ENCODE data around the gene TMEM115. TPM values are rescaled to one million over a fixed set of nuclear protein-coding genes. Genes with fewer than 3 reads are reported as not detected.

TMEM115 gene
- total and polyA plus RNA-seq, 4 donors: 29.0 to 44.8 (median 35.9) TPM

DNA sequence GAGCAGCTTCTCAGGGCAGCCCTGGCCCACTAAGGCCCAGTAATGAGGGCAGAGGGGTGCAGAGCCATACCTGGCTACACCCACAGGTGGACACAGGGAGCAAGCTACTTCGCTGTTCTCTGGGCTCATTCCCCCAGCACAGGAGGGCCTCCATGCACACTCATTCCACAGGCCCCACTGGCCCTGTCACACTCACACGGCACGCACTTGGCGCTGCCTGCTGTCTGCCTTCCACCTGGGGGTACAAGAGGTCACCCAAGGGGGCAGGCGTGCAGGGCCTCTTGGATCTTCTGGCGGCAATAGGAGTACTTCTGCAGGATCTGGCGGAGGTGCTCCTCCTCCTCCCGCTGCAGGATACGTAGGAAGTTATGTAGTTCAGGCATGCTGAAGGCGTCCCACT, 29.0 kb downstream of the TMEM115 start:
- Histone ChIP-seq H3K4me3 (no peak overlapping the region), H3K36me3 (ENCODE audit: control insufficient read depth in 4 of 4, insufficient read depth in 4 of 4, low read length in 4 of 4) (peaks cover 27 to 44% (median 35%) of the 10 kb centered on the region in 4 donors), H3K4me1 (ENCODE audit: control insufficient read depth in 5 of 5, insufficient read depth in 5 of 5, low read length in 5 of 5) (peaks cover 2 to 22% (median 11%) of the 10 kb centered on the region in 5 donors), H3K9ac (ENCODE audit: insufficient read depth in 1 of 2, low read length in 2 of 2) (no peak overlapping the region), H3K27ac (ENCODE audit: low read depth in 1 of 2, low read length in 1 of 2) (no peak overlapping the region), H3K27me3 (ENCODE audit: control insufficient read depth in 3 of 3, insufficient read depth in 3 of 3, low read length in 2 of 3) (no peaks in the 10 kb centered on the region), H3K9me3 (ENCODE audit: control insufficient read depth in 4 of 4, insufficient read depth in 3 of 4, low read length in 3 of 4) (no peaks in the 10 kb centered on the region)
- TF ChIP-seq, protein P1, sequence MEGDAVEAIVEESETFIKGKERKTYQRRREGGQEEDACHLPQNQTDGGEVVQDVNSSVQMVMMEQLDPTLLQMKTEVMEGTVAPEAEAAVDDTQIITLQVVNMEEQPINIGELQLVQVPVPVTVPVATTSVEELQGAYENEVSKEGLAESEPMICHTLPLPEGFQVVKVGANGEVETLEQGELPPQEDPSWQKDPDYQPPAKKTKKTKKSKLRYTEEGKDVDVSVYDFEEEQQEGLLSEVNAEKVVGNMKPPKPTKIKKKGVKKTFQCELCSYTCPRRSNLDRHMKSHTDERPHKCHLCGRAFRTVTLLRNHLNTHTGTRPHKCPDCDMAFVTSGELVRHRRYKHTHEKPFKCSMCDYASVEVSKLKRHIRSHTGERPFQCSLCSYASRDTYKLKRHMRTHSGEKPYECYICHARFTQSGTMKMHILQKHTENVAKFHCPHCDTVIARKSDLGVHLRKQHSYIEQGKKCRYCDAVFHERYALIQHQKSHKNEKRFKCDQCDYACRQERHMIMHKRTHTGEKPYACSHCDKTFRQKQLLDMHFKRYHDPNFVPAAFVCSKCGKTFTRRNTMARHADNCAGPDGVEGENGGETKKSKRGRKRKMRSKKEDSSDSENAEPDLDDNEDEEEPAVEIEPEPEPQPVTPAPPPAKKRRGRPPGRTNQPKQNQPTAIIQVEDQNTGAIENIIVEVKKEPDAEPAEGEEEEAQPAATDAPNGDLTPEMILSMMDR (IDR thresholded peaks at IDR 0.05; ENCODE audit: control extremely low read depth, extremely low read depth): no peak
- DNase-seq (no peak), ATAC-seq (ENCODE audit: insufficient read depth, low FRiP score) (no peak)
- 94 to 96% methylated on average over 10 of the region's 10 CpGs for WGBS, 2 donors

DNA sequence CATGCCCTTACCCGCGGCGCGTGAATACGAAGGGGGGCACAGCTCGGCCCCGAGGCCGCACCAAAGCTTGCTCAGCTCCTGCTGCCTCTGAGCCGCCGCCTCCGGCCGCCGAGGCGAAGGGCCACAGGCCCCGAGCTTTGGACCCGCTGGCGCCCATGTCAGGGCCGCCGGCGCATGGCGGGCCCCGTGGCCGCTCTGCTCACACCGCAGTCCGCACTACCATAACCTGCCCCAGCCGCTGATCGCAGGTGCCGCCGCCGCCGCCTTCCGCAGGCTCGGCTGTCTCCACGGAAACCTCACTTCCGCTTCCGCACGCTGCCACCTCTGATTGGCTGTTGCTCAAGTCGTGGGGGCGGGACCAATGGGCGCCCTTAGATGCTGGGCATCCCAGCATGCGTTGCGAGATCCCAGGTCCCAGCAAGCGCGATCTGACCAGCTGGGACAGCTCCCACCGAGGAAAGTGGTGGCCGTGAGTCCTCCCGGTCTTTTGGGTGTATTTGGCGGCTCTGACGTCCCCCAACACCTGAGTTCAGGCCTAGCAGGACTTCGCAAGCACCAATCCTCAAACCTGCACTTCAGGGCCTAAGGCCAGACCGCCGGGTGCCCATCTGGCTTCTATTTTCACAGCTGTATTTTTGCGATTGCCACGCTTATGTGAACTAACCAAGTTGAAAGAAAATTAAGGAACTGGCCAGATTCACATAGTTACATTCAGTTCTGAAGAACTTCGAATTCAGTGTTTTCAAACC, 31.2 kb downstream of the TMEM115 start, which contains the start of gene TUSC2:
Gene TUSC2 (minus strand): TSS at position 281 of the 749 bp plus-strand sequence. CDS start 124 bp downstream, at position 157.
- H3K4me1 ChIP-seq (ENCODE audit: control insufficient read depth in 5 of 5, insufficient read depth in 5 of 5, low read length in 5 of 5): peaks cover 2 to 23% (median 9%) of the 10 kb centered on the region in 5 donors
- ATAC-seq (ENCODE audit: insufficient read depth, low FRiP score): peak; percentile 90
- H3K36me3 ChIP-seq (ENCODE audit: control insufficient read depth in 4 of 4, insufficient read depth in 4 of 4, low read length in 4 of 4): peaks cover 27 to 46% (median 32%) of the 10 kb centered on the region in 4 donors
- TF ChIP-seq, protein P1 (IDR thresholded peaks at IDR 0.05; ENCODE audit: control extremely low read depth, extremely low read depth): no peak
- peak within 1 kb of the TSS; percentile 57 to 62 for H3K9ac ChIP-seq (ENCODE audit: insufficient read depth in 1 of 2, low read length in 2 of 2)
- no peaks in the 10 kb centered on the region for H3K27me3 ChIP-seq (ENCODE audit: control insufficient read depth in 3 of 3, insufficient read depth in 3 of 3, low read length in 2 of 3)
- H3K9me3 ChIP-seq (ENCODE audit: control insufficient read depth in 4 of 4, insufficient read depth in 3 of 4, low read length in 3 of 4): no peaks in the 10 kb centered on the region
- H3K27ac ChIP-seq (ENCODE audit: low read depth in 1 of 2, low read length in 1 of 2): peak within 1 kb of the TSS; percentile 82 to 89
- H3K4me3 ChIP-seq: peak within 1 kb of the TSS; percentile 86
- peak; percentile 96 to 98 (median 98) for DNase-seq
- 2 to 3% methylated on average over 55 of the region's 55 CpGs for WGBS, 2 donors

- 73 to 74% methylated on average over 4 of the region's 4 CpGs for WGBS, 2 donors
- H3K4me1 ChIP-seq (ENCODE audit: control insufficient read depth in 5 of 5, insufficient read depth in 5 of 5, low read length in 5 of 5): peaks cover 2 to 32% (median 12%) of the 10 kb centered on the region in 5 donors
- peak overlapping the region in 1 of 2 donors; percentile 89 for H3K27ac ChIP-seq (ENCODE audit: low read depth in 1 of 2, low read length in 1 of 2)
- H3K9ac ChIP-seq (ENCODE audit: insufficient read depth in 1 of 2, low read length in 2 of 2): peak overlapping the region in 1 of 2 donors; percentile 62
- ATAC-seq (ENCODE audit: insufficient read depth, low FRiP score) (no peak), DNase-seq (no peak)
- peak overlapping the region; percentile 86 for H3K4me3 ChIP-seq
- H3K27me3 ChIP-seq (ENCODE audit: control insufficient read depth in 3 of 3, insufficient read depth in 3 of 3, low read length in 2 of 3): no peaks in the 10 kb centered on the region
- TF ChIP-seq, protein P1 (IDR thresholded peaks at IDR 0.05; ENCODE audit: control extremely low read depth, extremely low read depth): no peak
- no peaks in the 10 kb centered on the region for H3K9me3 ChIP-seq (ENCODE audit: control insufficient read depth in 4 of 4, insufficient read depth in 3 of 4, low read length in 3 of 4)
- H3K36me3 ChIP-seq (ENCODE audit: control insufficient read depth in 4 of 4, insufficient read depth in 4 of 4, low read length in 4 of 4): peaks cover 26 to 41% (median 30%) of the 10 kb centered on the region in 4 donors
Observed at GRCh38 chr3:50327129-50327528, 32.2 kb downstream of the TMEM115 start.
